NCI-H748 (cell line): ENCODE results near the gene CCDC83.
"Not testable (repeated sequence)": the region's sequence is repeated elsewhere in the genome, so short reads cannot be mapped to it uniquely, and the experiment has no call there.

ENCODE experiments used
- DNase-seq: peaks from one replicate; lab custom pipeline; 2025; ENCODE audit not compliant: unreplicated experiment; lab: John Stamatoyannopoulos, UW

CCDC83 gene

DNA sequence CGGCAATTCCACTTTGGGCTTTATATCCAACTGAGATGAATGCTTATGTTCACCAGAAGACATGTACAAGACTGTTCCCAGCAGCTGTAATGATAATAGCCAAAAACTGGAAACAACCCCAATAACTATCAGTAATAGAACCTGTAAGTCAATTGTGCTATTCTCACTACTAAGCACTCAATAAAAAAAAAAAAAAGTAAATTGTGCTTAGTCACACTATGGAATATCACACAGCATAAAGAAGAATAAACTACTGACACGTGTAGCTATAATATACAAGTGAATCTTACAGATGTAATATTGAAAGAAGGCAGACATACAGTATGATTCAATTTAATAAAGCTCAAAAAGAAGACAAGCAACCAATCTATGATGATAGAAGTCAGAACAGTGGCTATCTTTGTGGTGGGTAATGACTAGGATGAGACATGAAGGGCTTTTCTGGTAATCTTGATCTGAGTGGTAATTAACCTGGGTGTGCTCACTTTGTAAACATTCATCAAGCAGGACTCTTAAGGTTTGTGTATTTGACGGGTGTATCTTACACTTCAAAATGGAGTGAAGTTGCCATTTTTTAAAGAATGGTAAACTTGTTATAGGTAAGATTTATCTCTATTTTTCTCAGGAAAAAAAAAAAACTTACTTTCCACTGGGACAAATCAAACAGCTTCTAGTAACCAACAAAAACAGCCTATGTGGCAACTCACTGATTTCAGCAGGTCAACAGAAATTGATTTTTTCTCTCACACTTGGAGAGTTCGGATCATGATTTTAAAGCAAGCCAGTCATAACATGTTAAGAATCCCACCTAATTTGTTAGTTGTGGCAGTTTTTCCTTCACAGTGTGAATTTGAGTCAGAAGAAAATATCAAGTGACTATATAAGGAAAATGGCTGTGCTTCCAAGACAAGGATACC, 84.2 kb downstream of the CCDC83 start:
- peak; percentile 50 for DNase-seq

- DNase-seq = peak; percentile 58
Measured at GRCh38 chr11:85941380-85941973, 86.3 kb downstream of the CCDC83 start.

- DNase-seq = peak; percentile 1
Measured at GRCh38 chr11:85945296-85945695, 90.1 kb downstream of the CCDC83 start.

DNA sequence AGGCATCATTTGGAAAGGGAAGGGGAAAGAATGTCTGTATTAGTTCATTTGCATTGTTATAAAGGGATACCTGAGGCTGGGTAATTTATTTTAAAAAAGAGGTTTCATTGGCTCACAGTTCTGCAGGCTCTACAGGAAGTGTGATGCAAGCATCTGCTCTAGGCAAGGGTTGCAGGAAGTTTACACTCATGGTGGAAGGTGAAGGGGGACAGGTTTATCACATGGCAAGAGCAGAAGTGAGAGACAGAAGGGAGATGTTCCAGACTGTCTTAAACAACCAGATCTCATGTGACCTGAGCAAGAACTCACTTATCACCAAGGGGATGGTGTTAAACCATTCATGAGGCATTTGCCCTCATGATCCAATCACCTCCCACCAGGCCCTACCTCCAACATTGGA, 90.6 kb downstream of the CCDC83 start:
- DNase-seq = no peak

DNA sequence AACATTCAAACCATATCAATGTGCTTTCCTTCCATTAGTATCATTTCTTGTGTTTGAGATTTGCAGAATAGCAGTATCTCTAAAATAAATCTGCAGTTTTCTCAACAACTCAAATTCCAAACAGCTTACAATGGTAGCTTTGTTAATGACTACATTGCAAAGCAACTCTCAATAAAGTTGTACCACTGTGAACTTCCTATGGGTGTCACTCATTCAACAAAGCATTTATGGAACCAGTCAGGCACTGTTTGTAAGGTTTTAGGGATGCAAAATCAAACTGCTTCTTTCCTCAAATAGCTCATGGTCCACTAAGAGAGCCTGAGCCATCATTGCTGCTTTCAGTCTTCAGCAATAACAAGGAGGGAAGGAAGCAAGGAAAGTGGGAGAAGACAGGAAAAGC, 91.0 kb downstream of the CCDC83 start:
- DNase-seq = no peak

DNA sequence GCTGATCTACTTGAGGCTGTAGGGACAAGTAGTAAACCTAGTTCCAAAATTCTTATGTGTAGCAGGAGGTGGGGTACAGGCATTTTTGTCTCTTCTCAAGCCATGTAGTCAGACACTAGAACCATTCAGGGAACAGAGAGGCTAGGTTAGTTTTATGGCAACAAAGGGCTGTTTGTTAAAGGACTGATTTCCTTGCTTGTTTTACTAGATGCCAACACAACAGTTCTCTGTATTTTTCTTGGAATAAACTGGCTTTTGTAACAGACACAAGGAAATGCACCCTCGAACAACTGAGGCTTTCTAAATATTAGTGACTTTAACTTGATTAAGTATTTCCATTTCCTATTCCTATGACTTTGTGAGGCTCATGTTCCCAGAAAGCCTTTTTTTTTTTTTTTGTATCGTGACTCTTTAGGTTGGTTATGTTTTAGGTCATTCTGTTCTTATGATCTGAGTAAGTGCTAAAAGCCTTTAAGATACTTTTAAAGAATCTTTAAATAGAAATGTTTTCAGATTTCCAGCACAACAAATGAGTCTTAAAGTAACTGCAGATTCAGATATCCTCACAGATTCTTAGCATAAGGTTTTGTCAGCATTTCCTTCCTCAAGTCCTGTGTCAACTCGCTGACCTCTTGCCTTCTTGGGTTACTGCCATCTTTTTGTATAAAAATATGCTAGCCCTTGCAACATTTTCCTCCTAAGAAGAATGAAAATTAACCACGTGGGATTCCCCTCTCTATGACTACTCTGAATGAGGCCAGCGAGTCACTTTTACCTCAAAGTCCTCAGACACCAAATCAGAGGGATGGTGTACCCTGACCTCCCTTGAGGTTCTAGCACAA, 92.5 kb downstream of the CCDC83 start:
- no peak for DNase-seq

DNA sequence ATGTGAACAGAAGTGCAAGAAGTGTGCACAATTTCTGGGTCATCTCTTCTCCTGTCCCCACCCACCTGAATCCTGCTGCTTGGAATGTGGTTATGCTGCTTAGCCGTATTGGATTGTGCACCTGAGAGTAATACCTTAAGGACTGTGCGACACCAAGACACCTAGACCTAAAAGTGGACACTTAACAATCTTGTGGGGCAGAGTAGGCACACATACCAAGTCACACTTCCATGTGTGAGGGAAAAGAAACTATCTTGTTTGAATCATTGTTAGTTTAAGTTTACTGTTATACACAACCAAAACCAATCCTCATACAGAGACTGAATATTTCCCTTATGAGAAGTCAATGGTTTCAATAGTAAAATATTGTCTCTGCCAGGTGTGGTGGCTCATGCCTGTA, 93.7 kb downstream of the CCDC83 start:
- no peak for DNase-seq

DNA sequence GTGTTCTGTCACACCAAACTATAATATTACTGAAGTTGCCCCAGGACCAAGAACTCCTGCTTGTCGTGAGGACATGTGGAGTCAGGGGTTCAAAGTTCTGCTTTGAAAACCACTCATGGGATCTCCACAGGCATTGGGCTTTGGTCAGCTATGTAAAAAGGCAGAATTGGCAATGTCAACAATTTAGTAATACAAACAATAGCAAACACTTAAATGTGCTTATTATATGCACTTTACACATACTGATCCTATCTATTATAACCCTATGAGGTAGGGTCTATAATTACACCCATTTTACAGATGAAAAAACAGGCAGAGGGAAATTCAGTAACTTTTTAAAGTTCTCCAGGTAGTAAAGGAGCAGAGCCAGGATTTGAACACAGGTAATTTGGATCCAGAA, 94.6 kb downstream of the CCDC83 start:
- DNase-seq = no peak

- no peak for DNase-seq
Measured at GRCh38 chr11:85950317-85951048, 95.3 kb downstream of the CCDC83 start.

- no peak for DNase-seq
Measured at GRCh38 chr11:85951049-85951405, 95.8 kb downstream of the CCDC83 start.

GRCh38 chr11:85951428-85952107, 96.4 kb downstream of the CCDC83 start:
- DNase-seq = no peak

- not testable (repeated sequence) for DNase-seq
Measured at GRCh38 chr11:85952108-85952485, 96.9 kb downstream of the CCDC83 start.

GRCh38 chr11:85953491-85954143, 98.4 kb downstream of the CCDC83 start:
- no peak for DNase-seq

DNA sequence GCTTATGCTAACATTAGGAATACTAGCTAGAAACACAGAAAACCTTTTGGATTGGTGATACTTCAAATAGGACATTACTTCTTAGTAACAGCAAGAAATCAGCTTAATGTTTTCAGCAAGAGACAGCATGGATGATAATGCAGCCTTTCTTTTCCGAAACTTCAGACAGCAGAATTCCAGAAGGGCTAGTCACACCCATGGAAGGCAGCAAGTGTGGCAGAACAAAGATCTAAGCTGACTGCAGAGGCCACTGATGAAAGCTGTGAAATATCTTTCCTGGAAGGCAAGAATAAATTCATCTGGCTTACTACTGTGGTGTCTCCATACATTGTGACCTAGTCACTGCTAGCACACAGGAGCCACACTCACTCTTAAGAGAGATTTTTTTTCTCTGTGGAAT, 100.3 kb downstream of the CCDC83 start:
- DNase-seq = no peak

GRCh38 chr11:85960678-85961077, 105.5 kb downstream of the CCDC83 start:
- DNase-seq = no peak

DNA sequence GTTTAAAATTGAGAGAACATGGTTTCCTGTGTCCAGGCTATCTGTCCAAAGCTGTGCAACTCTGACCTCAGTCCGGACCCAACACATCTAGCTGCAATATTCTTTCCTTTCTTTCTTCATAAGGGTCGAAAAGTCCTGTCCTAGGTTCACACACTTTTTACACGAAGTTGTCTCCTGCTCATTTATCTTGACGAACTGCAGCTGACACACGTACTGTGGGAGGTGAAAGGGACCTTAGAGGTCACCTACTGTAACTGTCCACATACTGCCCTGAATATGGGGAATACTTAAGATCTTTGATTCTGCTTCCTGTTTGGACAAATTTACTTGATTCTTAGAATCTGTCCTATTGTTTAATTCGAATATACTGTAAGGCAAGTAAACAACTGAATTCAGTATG, 105.9 kb downstream of the CCDC83 start:
- DNase-seq = no peak

DNA sequence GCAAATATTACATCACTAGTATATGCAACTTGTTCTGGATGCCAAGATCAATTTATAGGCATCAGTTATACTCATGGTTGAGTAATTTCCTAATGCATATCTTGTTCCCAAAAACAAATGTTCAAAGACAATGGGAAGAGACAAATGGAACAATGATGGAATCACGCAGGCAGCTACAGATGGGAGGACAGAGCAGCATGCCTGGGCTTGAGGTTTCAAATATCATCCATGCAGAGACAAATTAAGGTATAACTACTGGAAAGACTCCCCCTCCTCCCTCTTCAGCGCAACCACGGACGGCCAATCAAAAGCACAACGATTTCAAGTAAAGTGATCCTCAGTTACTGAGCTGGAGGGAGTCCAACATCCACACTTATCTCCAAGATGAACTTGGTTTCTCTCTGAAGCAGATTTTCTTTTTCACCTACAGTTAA, 106.8 kb downstream of the CCDC83 start:
- DNase-seq = peak; percentile 2

DNA sequence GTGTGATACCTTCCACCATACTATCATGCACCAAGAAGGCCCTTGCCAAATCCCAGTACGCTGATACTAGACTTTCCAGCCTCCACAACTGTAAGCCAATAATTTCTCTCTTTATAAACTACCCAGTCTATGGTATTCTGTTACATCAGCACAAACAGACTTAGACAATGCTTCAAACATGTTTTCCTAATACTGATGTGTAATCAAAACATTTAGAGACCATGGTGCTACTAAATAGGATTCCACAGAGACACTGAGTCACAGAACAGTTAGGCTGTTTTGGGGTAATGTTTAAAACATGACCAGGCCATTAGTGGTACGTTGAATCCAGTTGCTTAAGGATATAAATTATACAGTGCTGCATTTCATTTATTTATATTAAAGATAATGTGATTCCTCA, 110.0 kb downstream of the CCDC83 start:
- DNase-seq = no peak

- DNase-seq = no peak
Measured at GRCh38 chr11:85967457-85967856, 112.3 kb downstream of the CCDC83 start.
